GM19455 (cell line): Measurements from ENCODE around the gene GNA12.
"Not testable (repeated sequence)": the region's sequence is repeated elsewhere in the genome, so short reads cannot be mapped to it uniquely, and the experiment has no call there.

Experiments
- ATAC-seq: cut with Tn5 transposase; IDR thresholded peaks from one replicate; pipeline ENCODE4 v1.9.1; 2021; ENCODE audit not compliant: unreplicated experiment

Gene GNA12

GRCh38 chr7:2864999-2865670 lies 21.0 kb upstream of the GNA12 start:
- peak; percentile 44 for ATAC-seq

GRCh38 chr7:2864204-2864985 lies 20.3 kb upstream of the GNA12 start:
- ATAC-seq = no peak

- ATAC-seq = peak; percentile 90
These were observed 19.5 kb upstream of the GNA12 start for GRCh38 chr7:2863461-2864066.

- ATAC-seq = no peak
These were observed 18.8 kb upstream of the GNA12 start for GRCh38 chr7:2862831-2863361.

- ATAC-seq = no peak
These were observed 17.4 kb upstream of the GNA12 start for GRCh38 chr7:2861509-2861908.

GRCh38 chr7:2860627-2861133 lies 16.6 kb upstream of the GNA12 start:
- no peak for ATAC-seq

GRCh38 chr7:2859952-2860351 lies 15.8 kb upstream of the GNA12 start:
- ATAC-seq = no peak

GRCh38 chr7:2858621-2859020 lies 14.5 kb upstream of the GNA12 start:
- ATAC-seq = no peak

GRCh38 chr7:2856388-2857169 lies 12.5 kb upstream of the GNA12 start:
- no peak for ATAC-seq

- no peak for ATAC-seq
These were observed 11.3 kb upstream of the GNA12 start for GRCh38 chr7:2855386-2855785.

- not testable (repeated sequence) for ATAC-seq
These were observed 9.4 kb upstream of the GNA12 start for GRCh38 chr7:2853552-2853951.

GRCh38 chr7:2853147-2853546 lies 9.0 kb upstream of the GNA12 start:
- no peak for ATAC-seq

GRCh38 chr7:2851497-2851896 lies 7.4 kb upstream of the GNA12 start:
- peak; percentile 65 for ATAC-seq

GRCh38 chr7:2849941-2850766 lies 6.0 kb upstream of the GNA12 start:
- ATAC-seq = no peak

- no peak for ATAC-seq
These were observed 1.0 kb upstream of the GNA12 start for GRCh38 chr7:2845034-2845592.

- ATAC-seq = peak; percentile 40
These were observed 376 bp downstream of the GNA12 start for GRCh38 chr7:2843711-2844152.

- no peak for ATAC-seq
These were observed 870 bp downstream of the GNA12 start for GRCh38 chr7:2843191-2843685.

- ATAC-seq = no peak
These were observed 2.2 kb downstream of the GNA12 start for GRCh38 chr7:2841907-2842306.

- ATAC-seq = no peak
These were observed 3.6 kb downstream of the GNA12 start for GRCh38 chr7:2840458-2840857.
